NCI-H128 (cell line): ENCODE results near the gene HSPA12A.

Source experiments
- DNase-seq: peaks from one replicate; lab custom pipeline; 2025; ENCODE audit not compliant: unreplicated experiment; lab: John Stamatoyannopoulos, UW

HSPA12A gene

DNA sequence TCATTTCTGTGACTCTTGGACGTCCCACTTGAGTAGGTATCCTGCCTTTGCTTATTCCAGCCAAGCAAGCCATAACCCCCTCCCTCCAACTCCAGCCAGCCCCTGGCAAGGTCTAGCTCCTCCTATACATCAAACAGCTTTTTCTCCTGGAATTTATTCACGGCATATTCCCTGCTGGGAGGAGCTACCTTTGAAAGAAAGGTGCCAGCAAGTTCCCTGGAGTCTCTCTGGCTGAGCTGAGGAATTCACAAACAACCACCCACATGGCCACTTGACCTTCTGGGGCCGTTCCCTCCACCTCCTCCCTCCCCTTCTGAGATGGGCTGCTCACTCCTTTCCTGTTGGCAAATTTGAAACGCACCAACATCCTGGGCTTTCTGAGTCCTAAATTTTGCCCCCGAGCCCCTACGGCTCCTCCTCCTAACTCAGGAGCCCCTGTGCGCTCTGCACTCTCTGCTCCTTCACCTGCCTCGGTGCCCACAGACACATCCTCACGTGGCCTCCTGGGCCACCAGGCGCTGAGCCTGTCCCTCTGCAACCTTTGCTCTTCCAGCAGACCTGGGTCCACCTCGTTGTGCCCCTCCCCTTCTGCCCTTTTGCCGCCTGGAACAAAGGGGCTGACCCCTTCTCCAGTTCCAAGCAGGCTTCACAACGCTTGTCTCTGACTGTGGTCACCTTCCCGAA lies 48.0 kb downstream of the HSPA12A start:
- DNase-seq = no peak

DNA sequence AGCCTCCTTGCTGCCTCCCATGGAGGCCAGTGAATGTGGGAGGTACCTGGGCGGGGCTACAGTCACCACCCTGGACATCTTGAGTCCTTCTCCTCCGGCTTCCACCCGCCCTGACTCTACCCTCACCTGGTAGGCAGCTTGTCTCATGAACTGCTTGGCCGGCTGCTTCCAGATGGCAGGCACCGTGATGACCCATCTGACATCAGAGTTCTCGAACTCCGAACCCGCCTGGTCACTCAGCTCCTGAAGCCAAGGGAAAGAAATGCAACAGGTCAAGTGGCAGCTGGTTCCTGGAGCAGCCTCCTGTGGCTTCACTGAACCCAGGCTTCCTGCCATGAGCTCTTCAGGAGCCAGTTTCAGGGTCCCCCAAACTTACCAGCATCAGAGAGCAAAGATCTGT lies 50.1 kb downstream of the HSPA12A start:
- DNase-seq = no peak

DNA sequence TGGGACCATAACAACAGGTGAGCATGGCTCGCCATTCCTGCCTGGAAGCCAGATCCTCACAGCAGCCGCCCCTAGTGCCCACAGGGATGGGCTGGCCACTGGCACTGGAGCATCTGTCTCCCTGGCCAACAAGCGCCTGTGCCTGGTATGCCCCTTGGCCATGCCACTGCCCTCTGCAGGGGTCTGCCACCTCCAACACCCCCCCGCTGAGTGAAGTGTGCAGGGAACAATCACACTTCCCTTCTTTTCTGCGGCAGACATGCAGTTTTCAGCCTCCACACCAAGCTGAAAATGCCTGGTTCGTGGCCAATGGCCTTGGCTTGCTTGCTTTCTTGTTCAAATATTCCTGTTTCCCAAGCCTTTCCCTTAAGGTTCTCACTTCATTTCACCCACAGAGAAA lies 50.7 kb downstream of the HSPA12A start:
- DNase-seq = no peak

GRCh38 chr10:116690356-116691322 lies 51.7 kb downstream of the HSPA12A start:
- no peak for DNase-seq

GRCh38 chr10:116689744-116690143 lies 52.6 kb downstream of the HSPA12A start:
- DNase-seq = no peak

GRCh38 chr10:116688741-116689495 lies 53.4 kb downstream of the HSPA12A start:
- no peak for DNase-seq

- no peak for DNase-seq
Measured at GRCh38 chr10:116688241-116688711, 54.1 kb downstream of the HSPA12A start.

GRCh38 chr10:116687633-116688032 lies 54.7 kb downstream of the HSPA12A start:
- no peak for DNase-seq

GRCh38 chr10:116686632-116687031 lies 55.7 kb downstream of the HSPA12A start:
- no peak for DNase-seq

DNA sequence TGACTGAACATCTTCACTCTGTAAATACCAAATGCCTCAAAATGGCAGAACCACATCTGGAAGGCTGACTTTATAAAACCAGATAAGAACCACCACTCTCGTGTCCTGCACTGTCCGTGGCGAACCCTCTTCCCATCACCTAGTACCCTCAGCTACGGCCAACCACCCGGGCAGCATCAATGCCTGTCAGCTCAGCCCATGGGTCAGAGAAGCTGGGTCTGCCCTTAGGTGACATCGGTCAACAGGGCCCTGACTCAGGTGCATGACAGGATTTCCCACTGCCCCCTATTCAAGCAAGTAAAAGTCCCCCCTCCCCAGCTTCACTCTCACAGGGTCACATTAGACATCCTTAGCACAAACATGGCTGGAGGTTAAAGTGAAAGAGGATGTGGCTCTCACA lies 56.6 kb downstream of the HSPA12A start:
- no peak for DNase-seq

GRCh38 chr10:116684781-116685180 lies 57.6 kb downstream of the HSPA12A start:
- DNase-seq = no peak

DNA sequence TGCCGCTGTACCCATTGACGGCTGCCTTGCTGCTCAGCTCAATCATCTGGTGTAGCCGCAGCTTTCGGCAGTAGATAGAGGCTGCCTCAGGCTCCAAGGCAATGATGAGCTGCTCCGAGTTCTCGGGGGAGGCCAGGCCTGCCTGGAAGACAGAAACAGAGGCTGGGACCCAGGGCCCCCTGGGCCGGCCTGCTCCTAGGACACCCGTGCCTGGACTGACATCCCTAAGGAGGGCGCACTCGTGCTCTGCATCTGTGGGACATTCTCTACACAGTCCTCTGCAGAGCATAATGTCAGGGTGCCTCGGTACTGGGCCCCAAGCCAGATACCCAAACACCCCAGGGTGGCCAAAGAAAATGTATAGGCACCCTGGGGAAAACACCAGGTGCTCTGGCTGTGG lies 58.5 kb downstream of the HSPA12A start:
- no peak for DNase-seq

DNA sequence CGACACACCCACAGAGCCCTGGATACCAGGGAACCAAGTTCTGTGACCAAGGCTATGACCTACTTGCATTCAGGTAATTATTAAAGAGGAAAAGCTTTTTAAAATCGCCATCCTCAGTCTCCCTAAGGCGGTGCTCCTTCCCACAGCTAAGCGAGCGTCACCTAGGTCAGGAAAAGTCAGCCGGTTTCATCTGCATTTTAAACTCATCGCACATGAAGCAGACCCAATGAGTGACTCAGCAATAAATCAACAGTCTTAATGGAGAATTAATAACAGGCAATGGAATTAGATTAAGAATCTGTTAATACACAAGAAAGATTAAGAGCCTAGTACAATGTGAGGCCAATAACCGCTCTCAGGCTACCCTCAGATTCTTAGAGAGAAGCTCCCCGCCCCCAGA lies 59.2 kb downstream of the HSPA12A start:
- DNase-seq = no peak

DNA sequence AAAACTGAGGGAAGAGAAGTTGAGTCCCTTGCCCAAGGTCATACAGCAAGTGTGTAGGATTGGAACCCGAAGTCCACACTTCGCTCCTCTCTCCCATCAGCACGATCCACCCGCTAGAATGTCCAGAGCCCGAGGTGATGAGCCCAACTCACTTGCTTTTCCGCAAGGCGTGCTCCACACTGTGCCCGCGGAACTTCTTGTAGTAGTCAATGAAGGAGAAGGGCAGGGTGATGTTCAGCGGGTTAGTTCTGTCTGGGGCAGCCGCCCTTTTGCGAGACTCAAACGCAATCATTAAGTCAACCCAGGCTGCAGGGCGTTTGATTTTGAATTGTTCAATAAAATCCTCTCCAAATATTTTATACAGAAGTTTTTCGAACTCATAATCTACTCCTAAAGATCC lies 63.0 kb downstream of the HSPA12A start:
- no peak for DNase-seq

- DNase-seq = no peak
Measured at GRCh38 chr10:116676633-116677032, 65.7 kb downstream of the HSPA12A start.

GRCh38 chr10:116676118-116676517 lies 66.2 kb downstream of the HSPA12A start:
- DNase-seq = no peak

- DNase-seq = no peak
Measured at GRCh38 chr10:116674901-116675423, 67.4 kb downstream of the HSPA12A start.

- no peak for DNase-seq
Measured at GRCh38 chr10:116673866-116674265, 68.5 kb downstream of the HSPA12A start.

DNA sequence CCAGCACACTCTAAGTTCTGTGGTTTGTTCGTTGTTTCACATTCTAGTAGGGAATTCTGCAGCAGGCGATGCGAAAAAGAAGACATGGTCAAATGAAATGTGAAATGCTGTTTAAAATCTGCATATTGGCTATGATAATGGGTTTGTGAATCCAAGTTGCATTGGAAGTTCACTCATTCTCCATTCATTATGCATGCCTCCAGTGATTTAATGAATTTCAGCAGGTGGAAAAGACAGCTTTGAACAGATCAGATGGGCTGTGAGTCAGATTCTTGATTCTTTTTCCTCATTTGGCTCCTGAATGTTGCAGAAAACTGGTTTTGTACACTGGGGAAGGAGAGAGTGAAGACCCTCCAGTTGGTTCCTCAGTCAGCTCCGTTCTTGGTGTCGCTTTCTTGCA lies 69.5 kb downstream of the HSPA12A start:
- no peak for DNase-seq

DNA sequence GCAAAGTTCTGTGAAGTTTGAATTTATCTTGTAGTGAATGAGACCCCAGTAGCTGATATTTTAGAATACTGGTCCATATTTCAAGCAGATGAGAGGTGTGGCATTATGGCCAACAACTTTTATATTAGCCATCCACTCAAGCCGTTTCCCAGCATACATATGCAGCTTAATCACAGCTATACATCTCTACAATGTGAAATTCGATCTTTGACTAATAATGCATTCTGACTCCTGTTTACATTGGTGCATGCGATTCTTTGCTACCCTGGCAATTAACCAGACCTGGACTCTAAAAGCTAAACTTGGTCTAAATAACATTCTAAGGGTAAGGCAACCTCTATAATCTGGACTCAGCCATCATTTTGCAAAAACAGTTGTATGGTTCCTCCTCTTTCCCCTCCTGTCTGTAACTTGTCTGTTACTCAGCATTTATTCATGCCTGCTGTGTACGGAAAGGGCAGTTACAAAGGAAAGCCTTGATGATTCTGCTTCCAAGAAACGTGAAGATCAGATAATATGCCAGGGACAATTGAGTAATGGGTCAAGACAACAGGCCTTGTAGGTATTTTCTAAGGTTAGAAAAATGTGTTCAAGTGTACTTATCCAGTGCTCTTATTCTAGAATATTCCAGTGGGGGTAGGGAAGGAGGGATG lies 71.0 kb downstream of the HSPA12A start:
- no peak for DNase-seq

DNA sequence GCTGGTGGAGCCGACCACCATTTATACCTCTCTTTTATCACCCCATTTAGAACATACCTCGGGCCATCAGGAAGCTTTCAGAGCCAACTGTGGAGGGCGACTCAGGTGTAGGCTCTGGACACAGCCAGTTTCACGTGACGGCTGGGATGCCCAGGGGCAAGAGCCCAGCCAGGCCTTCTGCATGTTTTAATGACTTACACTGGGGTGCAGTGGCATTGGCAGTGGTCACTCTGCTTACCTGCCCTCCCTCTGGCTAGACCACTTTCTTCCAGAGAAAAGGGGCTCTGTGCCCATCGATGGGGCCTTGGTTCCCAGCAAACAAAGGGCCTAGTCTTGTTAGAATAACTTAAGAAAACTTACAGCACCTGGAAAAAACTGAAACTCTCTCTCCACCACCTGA lies 71.7 kb downstream of the HSPA12A start:
- DNase-seq = no peak
